Esophagus muscularis mucosa (tissue), 4 donors: ENCODE data around the gene ILDR1. TPM values are rescaled to one million over a fixed set of nuclear protein-coding genes. Genes with fewer than 3 reads are reported as not detected.

Experiments
- DNase-seq: peaks from one replicate; pipeline ENCODE4 v3.0.0-alpha.2; 2017; ENCODE audit errors: extremely low spot score
- H3K27ac ChIP-seq, 4 donors: fragments of 200-600 bp; sonication (generic); replicated peaks in 1 of 4; 1 replicate in 3 of 4; 2 replicates in 1 of 4; pipeline ENCODE4 v1.5.1; 2016 to 2019; ENCODE audit warnings: mild to moderate bottlenecking in 1 of 4
- H3K27me3 ChIP-seq, 4 donors: fragments of 200-600 bp; sonication (generic); one replicate each; pipeline versions ENCODE4 v1.5.1 to v1.6.0; 2016 to 2019
- H3K36me3 ChIP-seq, 4 donors: fragments of 200-600 bp; sonication (generic); one replicate each; pipeline ENCODE4 v1.5.1; 2016 to 2019
- H3K4me1 ChIP-seq, 4 donors: fragments of 200-600 bp; sonication (generic); one replicate each; pipeline ENCODE4 v1.5.1; 2016 to 2019
- H3K4me3 ChIP-seq, 4 donors: fragments of 200-600 bp; sonication (generic); 1 replicate in 2 of 4; 2 replicates in 2 of 4; pipeline ENCODE4 v1.5.1; 2016 to 2019; ENCODE audit warnings: mild to moderate bottlenecking in 4 of 4, moderate library complexity in 1 of 4
- H3K9me3 ChIP-seq, 4 donors: fragments of 200-600 bp; sonication (generic); 1 replicate in 3 of 4; 2 replicates in 1 of 4; pipeline ENCODE4 v1.5.1; 2016 to 2019
- EP300 ChIP-seq: sonication (generic); formaldehyde crosslinking; IDR thresholded peaks from one replicate; pipeline ENCODE4 v1.6.1; 2017; ENCODE audit warnings: antibody characterized with exemption
- POLR2A ChIP-seq: fragments of 450-650 bp; IDR thresholded peaks from one replicate; pipeline ENCODE4 v1.6.1; 2017; ENCODE audit warnings: antibody characterized with exemption, moderate library complexity, mild to moderate bottlenecking, low read depth
- POLR2AphosphoS5 ChIP-seq, 2 donors: sonication (generic); formaldehyde crosslinking; IDR thresholded peaks; one replicate each; pipeline ENCODE4 v1.6.1; 2017; ENCODE audit warnings: antibody characterized with exemption in 2 of 2
- WGBS: methylation state at CpG from one replicate; pipeline ENCODE4 v1.1.5; 2018; 5-methylcytosine and 5-hydroxymethylcytosine counted together
- intact Hi-C: fragments of 100-400 bp; cut with DNase I; formaldehyde crosslinking; loops from one replicate; pipeline ENCODE4 v1.15.1; 2023
- total RNA-seq, 4 donors: library from RNA; depleted of rRNA; stranded (reverse); fragments of >200 nt; gene quantifications; one replicate each; pipeline versions ENCODE4 v1.1.0 to v1.2.1, GENCODE V29; 2016
- TF ChIP-seq, protein P1 (sequence below), 3 experiments: fragments of 200-600 bp in 2 of 3; fragments of 450-650 bp in 1 of 3; sonication (generic) in 2 of 3; IDR thresholded peaks; one replicate each; pipeline ENCODE4 v1.5.1; 2017 to 2019; ENCODE audit warnings: antibody characterized with exemption in 3 of 3, mild to moderate bottlenecking in 2 of 3, moderate library complexity in 1 of 3

Gene ILDR1
- total RNA-seq, 4 donors from 2014 or later: 0.63 TPM; not detected in 3

DNA sequence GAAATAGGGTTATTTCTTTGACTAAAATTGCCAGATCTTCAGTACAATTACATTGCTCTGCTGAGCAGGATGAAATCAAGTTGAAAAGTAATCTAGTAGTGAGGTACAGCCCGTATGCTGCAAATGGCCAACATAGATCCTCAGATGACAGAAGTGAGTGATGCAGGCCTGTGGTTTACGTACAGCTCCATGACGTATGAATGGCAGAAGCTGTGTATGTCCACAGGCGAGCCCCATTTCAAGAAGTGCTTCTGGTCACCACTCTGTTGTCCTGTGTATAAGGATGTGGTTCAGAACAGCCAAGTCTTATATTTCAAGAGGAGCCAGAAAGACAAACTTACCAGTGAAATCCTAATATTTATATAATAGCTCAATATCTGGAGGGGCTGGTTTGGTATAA, 42.3 kb upstream of the ILDR1 start:
- Histone ChIP-seq H3K27me3 (no peaks in the 10 kb centered on the region), H3K27ac (no peak overlapping the region), H3K36me3 (no peaks in the 10 kb centered on the region), H3K4me1 (no peaks in the 10 kb centered on the region), H3K9me3 (no peaks in the 10 kb centered on the region), H3K4me3 (no peak overlapping the region)
- intact Hi-C loops: no loop called here
- no peak for DNase-seq
- WGBS: 66% methylated on average over 4 of the region's 4 CpGs
- TF ChIP-seq POLR2A (no peak), POLR2AphosphoS5 (IDR thresholded peaks at IDR 0.05) (no peak), EP300 (no peak)
- TF ChIP-seq, protein P1, sequence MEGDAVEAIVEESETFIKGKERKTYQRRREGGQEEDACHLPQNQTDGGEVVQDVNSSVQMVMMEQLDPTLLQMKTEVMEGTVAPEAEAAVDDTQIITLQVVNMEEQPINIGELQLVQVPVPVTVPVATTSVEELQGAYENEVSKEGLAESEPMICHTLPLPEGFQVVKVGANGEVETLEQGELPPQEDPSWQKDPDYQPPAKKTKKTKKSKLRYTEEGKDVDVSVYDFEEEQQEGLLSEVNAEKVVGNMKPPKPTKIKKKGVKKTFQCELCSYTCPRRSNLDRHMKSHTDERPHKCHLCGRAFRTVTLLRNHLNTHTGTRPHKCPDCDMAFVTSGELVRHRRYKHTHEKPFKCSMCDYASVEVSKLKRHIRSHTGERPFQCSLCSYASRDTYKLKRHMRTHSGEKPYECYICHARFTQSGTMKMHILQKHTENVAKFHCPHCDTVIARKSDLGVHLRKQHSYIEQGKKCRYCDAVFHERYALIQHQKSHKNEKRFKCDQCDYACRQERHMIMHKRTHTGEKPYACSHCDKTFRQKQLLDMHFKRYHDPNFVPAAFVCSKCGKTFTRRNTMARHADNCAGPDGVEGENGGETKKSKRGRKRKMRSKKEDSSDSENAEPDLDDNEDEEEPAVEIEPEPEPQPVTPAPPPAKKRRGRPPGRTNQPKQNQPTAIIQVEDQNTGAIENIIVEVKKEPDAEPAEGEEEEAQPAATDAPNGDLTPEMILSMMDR (IDR thresholded peaks at IDR 0.05): no peak

- Histone ChIP-seq H3K27me3 (no peaks in the 10 kb centered on the region), H3K9me3 (no peaks in the 10 kb centered on the region), H3K4me3 (no peak overlapping the region), H3K36me3 (no peaks in the 10 kb centered on the region), H3K4me1 (no peaks in the 10 kb centered on the region), H3K27ac (no peak overlapping the region)
- intact Hi-C loops: no loop called here
- DNase-seq: no peak
- TF ChIP-seq POLR2AphosphoS5 (IDR thresholded peaks at IDR 0.05) (no peak), POLR2A (no peak), EP300 (no peak)
- TF ChIP-seq, protein P1 (IDR thresholded peaks at IDR 0.05): no peak
- 56% methylated on average over 1 of the region's 1 CpG for WGBS
Measured at GRCh38 chr3:122063908-122064307, 41.9 kb upstream of the ILDR1 start.

DNA sequence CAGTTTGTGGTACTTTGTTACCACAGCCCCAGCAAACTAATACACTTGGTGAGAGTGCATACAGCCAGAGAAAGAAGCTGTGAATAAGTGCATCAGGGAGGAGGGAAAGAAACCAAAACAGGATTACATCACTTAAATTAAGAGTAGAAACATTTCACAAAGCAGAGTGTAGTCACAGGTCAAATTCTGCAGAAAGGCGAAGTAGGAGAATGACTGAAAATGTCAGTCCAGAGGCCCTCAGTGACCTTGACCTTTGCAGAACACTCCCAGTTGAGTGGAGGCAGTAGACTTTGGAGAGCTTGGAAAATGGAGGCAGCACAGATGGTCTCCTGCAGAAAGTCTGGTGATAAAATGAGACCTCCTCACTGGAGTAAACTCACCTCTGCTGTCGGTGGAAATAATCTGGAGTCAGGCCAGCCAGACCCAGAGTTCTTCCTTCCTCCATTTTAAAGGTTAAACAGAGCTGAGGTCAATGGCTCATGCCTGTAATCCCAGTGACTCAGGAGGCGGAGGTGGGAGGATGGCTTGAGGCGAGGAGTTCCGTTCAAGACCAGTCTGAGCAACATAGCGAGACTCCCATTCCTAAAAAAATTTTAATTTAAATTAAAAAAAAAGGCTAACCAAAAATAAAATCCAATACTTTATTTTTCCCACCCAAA, 38.1 kb upstream of the ILDR1 start:
- Histone ChIP-seq H3K9me3 (no peaks in the 10 kb centered on the region), H3K27me3 (no peaks in the 10 kb centered on the region), H3K36me3 (no peaks in the 10 kb centered on the region), H3K4me3 (no peak overlapping the region), H3K27ac (no peak overlapping the region), H3K4me1 (no peaks in the 10 kb centered on the region)
- DNase-seq: no peak
- intact Hi-C loops: no loop called here
- TF ChIP-seq POLR2A (no peak), POLR2AphosphoS5 (IDR thresholded peaks at IDR 0.05) (no peak), EP300 (no peak)
- TF ChIP-seq, protein P1 (IDR thresholded peaks at IDR 0.05): no peak
- 82% methylated on average over 6 of the region's 6 CpGs for WGBS

GRCh38 chr3:122058294-122058693, 36.2 kb upstream of the ILDR1 start:
- H3K9me3 ChIP-seq: no peaks in the 10 kb centered on the region
- TF ChIP-seq POLR2A (no peak), EP300 (no peak), POLR2AphosphoS5 (IDR thresholded peaks at IDR 0.05) (no peak)
- TF ChIP-seq, protein P1 (IDR thresholded peaks at IDR 0.05): no peak
- no peak for DNase-seq
- no peak overlapping the region for H3K27ac ChIP-seq
- no peak overlapping the region for H3K4me3 ChIP-seq
- intact Hi-C loops: no loop called here
- no peaks in the 10 kb centered on the region for H3K4me1 ChIP-seq
- H3K27me3 ChIP-seq: no peaks in the 10 kb centered on the region
- WGBS: 81% methylated on average over 1 of the region's 1 CpG
- H3K36me3 ChIP-seq: no peaks in the 10 kb centered on the region

DNA sequence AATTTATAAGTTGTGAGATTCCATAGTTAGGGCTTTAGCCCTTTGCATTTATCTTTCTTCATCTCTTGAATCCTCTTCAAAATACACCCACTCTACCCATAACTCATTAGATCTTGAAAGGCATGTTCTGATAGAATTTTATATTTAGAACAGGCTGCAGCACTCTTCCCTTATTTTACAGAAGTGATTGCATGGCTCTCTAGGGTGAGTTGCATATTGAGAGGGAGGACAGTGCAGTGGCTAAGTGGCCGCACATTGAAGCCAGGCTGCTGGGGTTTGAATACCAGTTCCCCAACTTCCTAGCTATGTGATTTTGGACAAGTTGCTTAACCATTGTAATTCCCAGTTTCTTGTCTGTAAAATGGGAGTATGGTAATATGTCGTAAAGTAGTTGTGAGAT, 35.6 kb upstream of the ILDR1 start:
- Histone ChIP-seq H3K27ac (no peak overlapping the region), H3K4me3 (no peak overlapping the region), H3K36me3 (no peaks in the 10 kb centered on the region), H3K9me3 (no peaks in the 10 kb centered on the region), H3K4me1 (no peaks in the 10 kb centered on the region), H3K27me3 (no peaks in the 10 kb centered on the region)
- intact Hi-C loops: no loop called here
- DNase-seq: no peak
- TF ChIP-seq EP300: no peak
- TF ChIP-seq POLR2A: no peak
- TF ChIP-seq POLR2AphosphoS5 (IDR thresholded peaks at IDR 0.05): no peak
- TF ChIP-seq, protein P1 (IDR thresholded peaks at IDR 0.05): no peak
- 84% methylated on average over 2 of the region's 2 CpGs for WGBS
